ENCODE results near the gene ASAP2. TPM values are rescaled to one million over a fixed set of nuclear protein-coding genes. Genes with fewer than 3 reads are reported as not detected.
A peak's percentile ranks its signal among the peaks of the same experiment; 100 is the strongest.

The ASAP2 gene
- total RNA-seq, 1 donor from 2014 or later: 45.6 TPM

DNA sequence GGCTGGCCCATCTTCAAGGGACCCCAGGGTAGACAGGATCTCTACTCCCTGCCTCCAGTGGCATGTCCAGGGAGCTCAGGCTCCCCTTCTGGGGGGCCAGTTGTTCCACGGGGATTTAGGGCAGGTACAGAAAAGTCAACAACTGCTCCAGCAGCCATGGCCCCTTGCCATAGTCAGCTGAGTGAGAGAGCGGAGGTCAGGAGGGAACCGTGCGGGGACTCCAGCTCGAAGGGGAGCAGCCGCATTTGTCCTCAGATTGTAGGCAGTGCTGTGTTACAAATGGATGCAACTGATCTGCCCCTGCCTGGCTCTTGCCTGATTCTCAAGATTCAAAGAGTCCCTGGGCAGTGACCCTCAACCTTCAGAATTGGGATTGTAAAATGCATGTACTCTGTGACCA, 166.9 kb downstream of the ASAP2 start:
- DNase-seq (ENCODE audit: extremely low spot score, unreplicated experiment): no peak
- H3K27ac Mint-ChIP-seq: no peak overlapping the region
- peaks cover 10% of the 10 kb centered on the region for H3K4me1 Mint-ChIP-seq (ENCODE audit: unreplicated experiment)
- H3K36me3 Mint-ChIP-seq: peaks cover 34% of the 10 kb centered on the region
- H3K4me3 Mint-ChIP-seq: no peak overlapping the region
- no peaks in the 10 kb centered on the region for H3K9me3 Mint-ChIP-seq
- no peaks in the 10 kb centered on the region for H3K27me3 Mint-ChIP-seq
- TF ChIP-seq, protein P1, sequence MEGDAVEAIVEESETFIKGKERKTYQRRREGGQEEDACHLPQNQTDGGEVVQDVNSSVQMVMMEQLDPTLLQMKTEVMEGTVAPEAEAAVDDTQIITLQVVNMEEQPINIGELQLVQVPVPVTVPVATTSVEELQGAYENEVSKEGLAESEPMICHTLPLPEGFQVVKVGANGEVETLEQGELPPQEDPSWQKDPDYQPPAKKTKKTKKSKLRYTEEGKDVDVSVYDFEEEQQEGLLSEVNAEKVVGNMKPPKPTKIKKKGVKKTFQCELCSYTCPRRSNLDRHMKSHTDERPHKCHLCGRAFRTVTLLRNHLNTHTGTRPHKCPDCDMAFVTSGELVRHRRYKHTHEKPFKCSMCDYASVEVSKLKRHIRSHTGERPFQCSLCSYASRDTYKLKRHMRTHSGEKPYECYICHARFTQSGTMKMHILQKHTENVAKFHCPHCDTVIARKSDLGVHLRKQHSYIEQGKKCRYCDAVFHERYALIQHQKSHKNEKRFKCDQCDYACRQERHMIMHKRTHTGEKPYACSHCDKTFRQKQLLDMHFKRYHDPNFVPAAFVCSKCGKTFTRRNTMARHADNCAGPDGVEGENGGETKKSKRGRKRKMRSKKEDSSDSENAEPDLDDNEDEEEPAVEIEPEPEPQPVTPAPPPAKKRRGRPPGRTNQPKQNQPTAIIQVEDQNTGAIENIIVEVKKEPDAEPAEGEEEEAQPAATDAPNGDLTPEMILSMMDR (conservative IDR thresholded peaks at IDR 0.05): no peak

DNA sequence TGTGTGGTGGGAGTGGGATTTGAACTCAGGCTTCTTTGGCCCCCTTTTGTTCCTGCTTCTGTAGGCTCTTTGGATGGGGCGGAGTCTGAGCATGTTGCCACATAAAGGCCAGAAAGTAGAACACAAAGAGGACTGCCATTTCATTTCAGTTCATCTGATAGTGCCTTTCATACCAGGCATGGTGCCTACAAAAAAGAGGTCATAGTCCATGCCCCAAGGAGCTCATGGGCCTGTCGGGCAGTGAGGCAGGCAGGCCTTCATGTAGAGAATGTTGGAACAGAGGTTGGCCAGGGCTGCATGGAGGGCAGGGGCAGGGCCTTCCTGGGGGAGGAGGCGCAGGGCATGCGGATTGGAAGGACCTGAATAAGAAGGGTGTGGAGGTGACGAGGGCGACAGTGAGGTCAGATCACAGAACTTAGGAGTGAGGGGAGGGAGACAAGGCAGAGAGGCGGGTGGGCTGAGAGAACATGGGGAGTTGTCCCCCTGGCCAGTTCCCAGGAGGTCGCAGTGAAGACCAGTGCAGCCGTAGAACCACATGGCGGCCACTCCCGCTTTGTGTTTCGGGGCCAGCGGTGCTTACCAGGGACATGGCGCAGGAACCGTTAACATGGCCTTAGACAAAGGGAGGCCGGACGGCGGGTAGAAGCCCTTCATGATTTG, 167.6 kb downstream of the ASAP2 start:
- H3K4me3 Mint-ChIP-seq: no peak overlapping the region
- no peaks in the 10 kb centered on the region for H3K9me3 Mint-ChIP-seq
- peak overlapping the region; percentile 35 for H3K27ac Mint-ChIP-seq
- peaks cover 30% of the 10 kb centered on the region for H3K36me3 Mint-ChIP-seq
- DNase-seq (ENCODE audit: extremely low spot score, unreplicated experiment): no peak
- H3K27me3 Mint-ChIP-seq: no peaks in the 10 kb centered on the region
- H3K4me1 Mint-ChIP-seq (ENCODE audit: unreplicated experiment): peaks cover 10% of the 10 kb centered on the region
- TF ChIP-seq, protein P1 (conservative IDR thresholded peaks at IDR 0.05): no peak

DNA sequence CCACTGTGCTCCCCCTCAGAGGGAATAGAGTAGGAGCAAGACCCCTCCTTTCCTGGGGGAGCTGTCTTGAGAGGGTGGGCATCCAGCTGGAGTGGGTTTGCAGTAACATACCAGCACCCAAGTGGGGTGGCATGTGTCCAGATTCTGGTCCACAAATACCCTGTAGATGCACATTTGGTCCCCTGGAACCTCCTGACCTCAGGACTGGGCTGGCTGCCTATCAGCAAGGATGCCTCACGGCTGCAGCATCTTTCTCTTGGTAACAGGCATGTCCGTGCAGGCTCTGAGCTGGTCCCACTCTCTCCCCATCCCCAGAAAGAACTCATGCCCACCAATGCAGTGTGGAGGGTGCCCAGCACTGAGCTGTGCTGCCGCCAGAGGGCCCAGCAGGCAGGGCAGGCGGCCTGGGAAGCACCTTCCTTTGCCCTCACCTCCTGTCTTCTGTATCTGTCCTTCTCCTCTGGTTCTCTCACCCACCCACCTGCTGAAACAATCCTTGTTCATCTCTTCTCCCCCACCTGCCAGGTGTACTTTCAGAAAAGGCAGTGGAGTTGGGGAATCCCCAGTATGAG, 169.3 kb downstream of the ASAP2 start:
- peaks cover 26% of the 10 kb centered on the region for H3K36me3 Mint-ChIP-seq
- no peak overlapping the region for H3K4me3 Mint-ChIP-seq
- H3K27me3 Mint-ChIP-seq: no peaks in the 10 kb centered on the region
- no peaks in the 10 kb centered on the region for H3K9me3 Mint-ChIP-seq
- no peak overlapping the region for H3K27ac Mint-ChIP-seq
- peaks cover 5% of the 10 kb centered on the region for H3K4me1 Mint-ChIP-seq (ENCODE audit: unreplicated experiment)
- no peak for DNase-seq (ENCODE audit: extremely low spot score, unreplicated experiment)
- TF ChIP-seq, protein P1 (conservative IDR thresholded peaks at IDR 0.05): no peak

DNA sequence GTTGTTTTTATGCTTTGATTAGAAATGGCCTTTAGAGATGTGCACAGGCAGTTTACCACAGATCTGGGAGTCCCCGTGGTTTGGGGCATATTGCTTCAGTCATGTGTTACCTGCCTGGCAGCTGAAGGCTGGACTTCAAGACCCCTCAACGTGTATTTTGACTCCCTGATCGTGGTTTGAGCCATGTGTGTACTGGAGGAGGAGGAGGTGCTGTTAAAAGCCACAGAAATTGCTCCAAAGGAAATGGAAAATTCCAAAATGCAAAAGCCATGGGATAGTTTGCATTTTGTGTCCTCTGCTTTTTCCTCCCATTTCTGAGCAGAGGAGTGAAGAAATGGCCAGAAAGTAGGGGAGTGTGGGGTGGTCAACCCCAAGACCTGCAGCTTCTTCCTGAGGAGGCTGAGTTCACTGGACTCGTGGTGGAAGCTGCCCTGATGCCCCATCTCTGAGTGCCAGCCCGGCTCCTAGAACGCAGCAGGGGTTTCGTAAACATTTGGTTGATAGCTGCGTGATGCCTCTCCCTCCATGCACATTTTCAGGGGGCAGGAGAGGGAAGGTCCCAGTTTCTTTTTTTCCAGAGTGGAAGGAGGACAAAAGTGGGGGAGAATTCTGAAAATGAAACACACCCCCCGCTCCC, 171.0 kb downstream of the ASAP2 start:
- TF ChIP-seq, protein P1 (conservative IDR thresholded peaks at IDR 0.05): no peak
- H3K36me3 Mint-ChIP-seq: peaks cover 23% of the 10 kb centered on the region
- H3K4me3 Mint-ChIP-seq: no peak overlapping the region
- DNase-seq (ENCODE audit: extremely low spot score, unreplicated experiment): no peak
- H3K27ac Mint-ChIP-seq: no peak overlapping the region
- no peaks in the 10 kb centered on the region for H3K27me3 Mint-ChIP-seq
- no peaks in the 10 kb centered on the region for H3K9me3 Mint-ChIP-seq
- H3K4me1 Mint-ChIP-seq (ENCODE audit: unreplicated experiment): no peaks in the 10 kb centered on the region

DNA sequence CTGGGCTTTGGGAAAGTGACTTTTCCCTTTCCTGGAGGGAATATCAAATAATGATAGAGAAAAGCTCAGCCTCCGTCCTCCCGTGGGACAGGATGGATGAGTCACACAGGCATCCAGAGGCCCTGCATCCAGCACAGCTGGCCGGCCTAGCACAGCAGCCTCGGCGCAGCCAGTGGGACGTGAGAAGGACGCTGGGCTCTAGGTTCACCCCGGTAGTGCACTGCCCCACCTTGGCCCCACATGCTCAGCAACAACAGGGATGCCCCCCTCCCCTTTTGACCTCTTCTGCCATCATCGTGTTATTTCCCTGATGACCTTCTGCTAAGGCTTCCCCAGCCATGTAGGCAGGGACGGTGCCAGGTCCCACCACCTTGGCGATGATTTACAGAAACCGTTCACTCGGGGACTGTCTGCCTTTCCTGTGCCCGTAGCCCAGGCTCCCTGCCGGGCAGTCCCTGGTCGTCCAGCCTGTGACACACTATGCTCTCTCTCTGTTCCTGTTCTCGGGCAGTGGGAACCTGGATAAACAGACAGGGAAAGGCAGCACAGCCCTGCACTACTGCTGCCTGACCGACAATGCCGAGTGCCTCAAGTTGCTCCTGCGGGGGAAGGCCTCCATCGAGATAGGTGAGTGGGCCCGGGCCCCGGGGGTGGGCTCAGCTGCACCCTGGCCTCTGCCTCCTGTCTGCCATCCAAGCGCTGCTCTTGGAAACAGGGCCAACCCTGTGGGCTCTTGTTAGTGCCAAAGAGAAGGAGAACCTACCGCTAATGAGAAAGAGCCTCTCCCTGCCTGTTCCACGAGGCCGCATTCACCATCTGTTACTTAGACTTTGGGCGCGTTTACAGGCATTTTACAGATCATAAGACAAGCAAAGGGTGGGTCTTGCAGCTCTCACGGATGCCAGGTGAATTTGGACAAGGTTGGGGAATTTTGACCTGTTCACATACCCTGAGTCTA, 172.1 kb downstream of the ASAP2 start:
- Mint-ChIP-seq H3K27me3 (no peaks in the 10 kb centered on the region), H3K27ac (no peak overlapping the region), H3K9me3 (no peaks in the 10 kb centered on the region), H3K4me3 (no peak overlapping the region), H3K36me3 (peaks cover 31% of the 10 kb centered on the region), H3K4me1 (ENCODE audit: unreplicated experiment) (no peaks in the 10 kb centered on the region)
- TF ChIP-seq, protein P1 (conservative IDR thresholded peaks at IDR 0.05): no peak
- DNase-seq (ENCODE audit: extremely low spot score, unreplicated experiment): no peak

All from type B pancreatic cell (in vitro differentiated cells).